HEK293 (cell line): ENCODE measurements around the gene AQR.

Source experiments
- CTCF ChIA-PET: fragments of 350-600 bp; formaldehyde crosslinking; extraction: SDS; loops from one replicate; lab custom pipeline; 2021; ENCODE audit warnings: antibody characterized with exemption; lab: Yijun Ruan, JAX
- POLR2A ChIA-PET: fragments of 300-600 bp; formaldehyde crosslinking; extraction: SDS; loops from one replicate; lab custom pipeline; 2020; ENCODE audit warnings: antibody characterized with exemption, inconsistent platforms; lab: Yijun Ruan, JAX
- H3K27ac ChIP-seq: fragments of 200-500 bp; sonication (Bioruptor generic); 2 replicates; pipeline ENCODE4 v1.5.1; 2014; ENCODE audit warnings: low read depth, low read length, control low read depth, inconsistent platforms; ENCODE audit errors: extremely low read depth
- H3K36me3 ChIP-seq, 2 experiments: fragments of 200-500 bp in 1 of 2; sonication (Bioruptor generic) in 1 of 2; 1 replicate in 1 of 2; 2 replicates in 1 of 2; pipeline ENCODE4 v1.5.1; 2014 to 2017; ENCODE audit warnings: inconsistent platforms in 2 of 2, low read length in 2 of 2; ENCODE audit not compliant: control insufficient read depth in 2 of 2, insufficient read depth in 1 of 2
- H3K4me1 ChIP-seq: fragments of 200-500 bp; sonication (Bioruptor generic); 2 replicates; pipeline ENCODE4 v1.5.1; 2014; ENCODE audit warnings: mild to moderate bottlenecking, low read length, inconsistent platforms; ENCODE audit not compliant: control insufficient read depth, insufficient read depth
- H3K4me3 ChIP-seq: 2 replicates; pipeline ENCODE4 v1.5.1; 2011; ENCODE audit warnings: low read depth, mild to moderate bottlenecking, control low read depth, low read length, moderate library complexity
- H3K9me3 ChIP-seq: fragments of 200-500 bp; sonication (Bioruptor generic); 2 replicates; pipeline ENCODE4 v1.5.1; 2014; ENCODE audit warnings: low read depth, low read length, inconsistent platforms; ENCODE audit not compliant: control insufficient read depth, insufficient read depth
- BCL6B ChIP-seq: fragments of 450-650 bp; formaldehyde crosslinking; IDR thresholded peaks from 2 replicates; pipeline ENCODE4 v1.5.1; 2017; ENCODE audit warnings: missing biosample characterization, missing genetic modification characterization
- GFI1B ChIP-seq: fragments of 450-650 bp; formaldehyde crosslinking; IDR thresholded peaks from 2 replicates; pipeline ENCODE4 v1.5.1; 2016; ENCODE audit warnings: missing biosample characterization, missing genetic modification characterization
- GLIS1 ChIP-seq: fragments of 450-650 bp; formaldehyde crosslinking; IDR thresholded peaks from 2 replicates; pipeline ENCODE4 v1.5.1; 2016; ENCODE audit warnings: missing biosample characterization, missing genetic modification characterization
- GLIS2 ChIP-seq: fragments of 450-650 bp; formaldehyde crosslinking; IDR thresholded peaks from 2 replicates; pipeline ENCODE4 v1.5.1; 2016; ENCODE audit warnings: missing biosample characterization, missing genetic modification characterization
- KLF10 ChIP-seq: fragments of 450-650 bp; IDR thresholded peaks from 2 replicates; pipeline ENCODE4 v1.5.1; 2018; ENCODE audit warnings: missing biosample characterization, mild to moderate bottlenecking, missing genetic modification characterization
- KLF9 ChIP-seq: fragments of 450-650 bp; formaldehyde crosslinking; IDR thresholded peaks from 2 replicates; pipeline ENCODE4 v1.5.1; 2016; ENCODE audit warnings: missing biosample characterization, missing genetic modification characterization, low read depth
- OSR2 ChIP-seq: fragments of 450-650 bp; formaldehyde crosslinking; IDR thresholded peaks from 2 replicates; pipeline ENCODE4 v1.5.1; 2016; ENCODE audit warnings: missing biosample characterization, missing genetic modification characterization
- PRDM4 ChIP-seq: fragments of 450-650 bp; formaldehyde crosslinking; IDR thresholded peaks from 2 replicates; pipeline ENCODE4 v1.5.1; 2017; ENCODE audit warnings: missing biosample characterization, missing genetic modification characterization
- SETDB1 ChIP-seq: IDR thresholded peaks from one replicate; pipeline ENCODE4 v1.6.1; 2017; ENCODE audit warnings: mild to moderate bottlenecking, low read length, moderate library complexity, mixed read lengths; ENCODE audit not compliant: insufficient read length
- ZBTB8A ChIP-seq: fragments of 450-650 bp; formaldehyde crosslinking; IDR thresholded peaks from 2 replicates; pipeline ENCODE4 v1.5.1; 2016; ENCODE audit warnings: missing biosample characterization, missing genetic modification characterization
- ZFP41 ChIP-seq: fragments of 450-650 bp; formaldehyde crosslinking; IDR thresholded peaks from 2 replicates; pipeline ENCODE4 v1.5.1; 2016; ENCODE audit warnings: missing biosample characterization, missing genetic modification characterization, borderline replicate concordance
- ZNF146 ChIP-seq: fragments of 450-650 bp; formaldehyde crosslinking; IDR thresholded peaks from 2 replicates; pipeline ENCODE4 v1.5.1; 2016; ENCODE audit warnings: missing biosample characterization, missing genetic modification characterization
- ZNF157 ChIP-seq: fragments of 450-650 bp; formaldehyde crosslinking; IDR thresholded peaks from 2 replicates; pipeline ENCODE4 v1.5.1; 2016; ENCODE audit warnings: missing biosample characterization, missing genetic modification characterization
- ZNF2 ChIP-seq: fragments of 450-650 bp; formaldehyde crosslinking; IDR thresholded peaks from 2 replicates; pipeline ENCODE4 v1.5.1; 2016; ENCODE audit warnings: missing biosample characterization, missing genetic modification characterization
- ZNF23 ChIP-seq: fragments of 450-650 bp; formaldehyde crosslinking; IDR thresholded peaks from 2 replicates; pipeline ENCODE4 v1.5.1; 2016; ENCODE audit warnings: missing biosample characterization, missing genetic modification characterization, borderline replicate concordance
- ZNF274 ChIP-seq, 2 experiments: fragments of 200-500 bp in 1 of 2; fragments of 450-650 bp in 1 of 2; sonication (Bioruptor generic) in 1 of 2; formaldehyde crosslinking in 1 of 2; IDR thresholded peaks; 2 replicates each; pipeline versions ENCODE4 v1.5.1 to v1.6.1; 2014 to 2016; ENCODE audit warnings: borderline replicate concordance in 1 of 2, inconsistent platforms in 1 of 2, low read length in 1 of 2, missing biosample characterization in 1 of 2, missing genetic modification characterization in 1 of 2
- ZNF324 ChIP-seq: fragments of 450-650 bp; formaldehyde crosslinking; IDR thresholded peaks from 2 replicates; pipeline ENCODE4 v1.5.1; 2016; ENCODE audit warnings: missing biosample characterization, missing genetic modification characterization
- ZNF335 ChIP-seq: fragments of 450-650 bp; formaldehyde crosslinking; conservative IDR thresholded peaks from 2 replicates; pipeline ENCODE4 v1.5.1; 2016; ENCODE audit warnings: missing biosample characterization, missing genetic modification characterization
- ZNF366 ChIP-seq: fragments of 450-650 bp; formaldehyde crosslinking; conservative IDR thresholded peaks from 2 replicates; pipeline ENCODE4 v1.5.1; 2016; ENCODE audit warnings: missing biosample characterization, missing genetic modification characterization
- ZNF513 ChIP-seq: fragments of 450-650 bp; IDR thresholded peaks from 2 replicates; pipeline ENCODE4 v1.5.1; 2018; ENCODE audit warnings: missing biosample characterization, missing genetic modification characterization
- ZNF529 ChIP-seq: fragments of 450-650 bp; formaldehyde crosslinking; IDR thresholded peaks from 2 replicates; pipeline ENCODE4 v1.5.1; 2017; ENCODE audit warnings: missing genetic modification characterization, missing biosample characterization; ENCODE audit not compliant: insufficient replicate concordance
- ZNF548 ChIP-seq: fragments of 450-650 bp; formaldehyde crosslinking; IDR thresholded peaks from 2 replicates; pipeline ENCODE4 v1.5.1; 2016; ENCODE audit warnings: missing biosample characterization, missing genetic modification characterization
- ZNF585B ChIP-seq: fragments of 450-650 bp; formaldehyde crosslinking; IDR thresholded peaks from 2 replicates; pipeline ENCODE4 v1.5.1; 2016; ENCODE audit warnings: missing biosample characterization, missing genetic modification characterization
- ZNF600 ChIP-seq: fragments of 450-650 bp; formaldehyde crosslinking; IDR thresholded peaks from 2 replicates; pipeline ENCODE4 v1.5.1; 2016; ENCODE audit warnings: missing biosample characterization, missing genetic modification characterization
- ZNF610 ChIP-seq: fragments of 450-650 bp; formaldehyde crosslinking; IDR thresholded peaks from 2 replicates; pipeline ENCODE4 v1.5.1; 2016; ENCODE audit warnings: missing biosample characterization, missing genetic modification characterization, borderline replicate concordance
- ZNF639 ChIP-seq: fragments of 450-650 bp; formaldehyde crosslinking; IDR thresholded peaks from 2 replicates; pipeline ENCODE4 v1.5.1; 2016; ENCODE audit warnings: missing biosample characterization, missing genetic modification characterization
- ZNF76 ChIP-seq: fragments of 450-650 bp; formaldehyde crosslinking; IDR thresholded peaks from 2 replicates; pipeline ENCODE4; 2016; ENCODE audit warnings: low read depth, missing biosample characterization, missing genetic modification characterization, borderline replicate concordance
- ZNF830 ChIP-seq: fragments of 450-650 bp; IDR thresholded peaks from 2 replicates; pipeline ENCODE4 v1.5.0; 2018; ENCODE audit warnings: missing biosample characterization, missing genetic modification characterization, low read depth, mild to moderate bottlenecking, moderate library complexity

Gene AQR

GRCh38 chr15:34890424-34890823 is 79.1 kb downstream of the AQR start (continued):
- TF ChIP-seq BCL6B (tag by site-specific recombination) (no peak), KLF10 (tag by site-specific recombination) (no peak), ZNF274 (IDR thresholded peaks at IDR 0.05; ENCODE audit: low read length) (no peak), ZNF274 (tag by site-specific recombination; IDR thresholded peaks at IDR 0.05; ENCODE audit: borderline replicate concordance) (no peak), ZNF157 (tag by site-specific recombination) (no peak), ZNF830 (no peak), ZNF23 (tag by site-specific recombination) (no peak), ZNF529 (tag by site-specific recombination) (no peak), ZBTB8A (tag by site-specific recombination) (no peak), SETDB1 (no peak), ZNF513 (tag by site-specific recombination) (no peak)
- TF ChIP-seq, all 188 proteins: peak for 0

GRCh38 chr15:34889476-34889875 is 80.1 kb downstream of the AQR start:
- peaks cover 10 to 51% of the 10 kb centered on the region in 2 experiments for H3K36me3 ChIP-seq
- TF ChIP-seq GLIS2 (tag by site-specific recombination), result no peak
- no peak for TF ChIP-seq ZNF76 (tag by site-specific recombination)
- no peak for TF ChIP-seq OSR2 (tag by site-specific recombination)
- no peaks in the 10 kb centered on the region for H3K4me1 ChIP-seq
- ChIA-PET CTCF (interaction anchor here (0.6 kb wide), 1 partner anchor 828 kb away, joined by 4 read pairs; no protein-coding TSS in a partner anchor), POLR2A (no interaction called here)
- H3K4me3 ChIP-seq, result no peak overlapping the region
- no peak overlapping the region for H3K27ac ChIP-seq
- no peaks in the 10 kb centered on the region for H3K9me3 ChIP-seq

- no peak overlapping the region for H3K4me3 ChIP-seq
- ChIA-PET POLR2A (no interaction called here), CTCF (interaction anchor here (0.5 to 1.1 kb wide), 4 partner anchors 73 to 1683 kb away, joined by 3 to 4 read pairs (median 3); no protein-coding TSS in a partner anchor)
- no peaks in the 10 kb centered on the region for H3K4me1 ChIP-seq
- no peak overlapping the region for H3K27ac ChIP-seq
- H3K9me3 ChIP-seq, result no peaks in the 10 kb centered on the region
- H3K36me3 ChIP-seq, result peaks cover 13 to 50% of the 10 kb centered on the region in 2 experiments
- no peak for TF ChIP-seq GLIS1 (tag by site-specific recombination)
- TF ChIP-seq KLF10 (tag by site-specific recombination), result no peak
- no peak for TF ChIP-seq ZNF366
- no peak for TF ChIP-seq ZNF2 (tag by site-specific recombination)
- TF ChIP-seq PRDM4 (tag by site-specific recombination), result no peak
- no peak for TF ChIP-seq ZFP41
- no peak for TF ChIP-seq SETDB1
- TF ChIP-seq ZNF146 (tag by site-specific recombination), result no peak
- TF ChIP-seq ZNF335, result no peak
- no peak for TF ChIP-seq KLF9 (tag by site-specific recombination)
- no peak for TF ChIP-seq ZNF600
- no peak for TF ChIP-seq ZNF23 (tag by site-specific recombination)
- no peak for TF ChIP-seq ZNF548 (tag by site-specific recombination)
- no peak for TF ChIP-seq ZNF610 (tag by site-specific recombination)
- no peak for TF ChIP-seq ZNF585B
- TF ChIP-seq GFI1B (tag by site-specific recombination), result no peak
- TF ChIP-seq ZNF639 (tag by site-specific recombination), result no peak
- no peak for TF ChIP-seq ZNF324 (tag by site-specific recombination)
Measured at GRCh38 chr15:34886134-34886533, 83.4 kb downstream of the AQR start.
